HG02588 (cell line): Measurements from ENCODE around the gene EPAS1.

Source experiments
- ATAC-seq: cut with Tn5 transposase; IDR thresholded peaks from one replicate; pipeline ENCODE4 v1.9.1; 2021; ENCODE audit warnings: mild to moderate bottlenecking, moderate library complexity; ENCODE audit not compliant: unreplicated experiment

EPAS1 gene

DNA sequence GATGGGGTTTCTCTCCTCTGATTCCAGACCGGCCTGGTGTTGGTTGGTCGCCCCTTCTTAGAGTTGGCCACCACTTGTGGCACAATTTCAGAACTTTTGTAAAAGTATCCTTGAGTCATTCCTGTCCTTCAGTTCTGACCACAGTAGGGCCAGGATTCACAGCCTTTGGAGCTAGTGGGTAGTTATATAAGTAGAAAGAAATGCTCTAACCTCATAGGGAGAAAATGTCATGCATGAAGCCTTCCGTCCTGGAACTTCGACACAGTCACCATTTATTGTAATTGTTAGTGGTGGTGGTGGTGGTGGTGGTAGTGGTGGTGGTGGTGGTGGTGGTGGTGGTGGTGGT lies 65.4 kb downstream of the EPAS1 start:
- no peak for ATAC-seq

DNA sequence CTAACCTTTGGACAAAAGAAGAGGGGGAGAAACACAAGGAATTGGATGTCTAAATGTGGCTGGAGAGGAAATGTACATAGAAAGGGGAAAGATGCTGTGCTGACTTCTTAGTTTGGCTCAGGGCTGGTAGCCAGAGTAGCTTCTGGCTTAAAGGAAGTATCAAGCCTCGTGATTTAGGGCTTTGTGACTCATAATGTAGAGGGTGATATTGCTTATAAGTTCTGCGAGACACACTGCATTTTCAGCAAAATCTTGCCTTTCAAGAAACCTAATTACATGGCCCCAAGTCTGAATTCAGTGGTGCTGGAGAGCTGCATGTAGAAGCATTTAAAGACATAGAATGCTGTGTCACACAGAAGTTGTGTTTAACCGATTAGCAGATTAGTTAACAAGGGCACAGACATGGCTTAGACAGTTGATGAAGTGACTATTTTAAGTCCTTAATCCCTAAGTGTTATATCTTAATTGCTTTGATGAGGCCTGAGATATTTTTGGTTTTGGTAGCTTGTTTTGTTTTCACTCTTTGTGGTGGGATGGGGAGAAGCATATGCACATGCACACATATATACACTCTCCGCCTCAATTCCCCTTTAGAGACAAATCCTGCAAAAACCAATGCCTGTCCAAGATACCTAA lies 66.4 kb downstream of the EPAS1 start:
- ATAC-seq: no peak

DNA sequence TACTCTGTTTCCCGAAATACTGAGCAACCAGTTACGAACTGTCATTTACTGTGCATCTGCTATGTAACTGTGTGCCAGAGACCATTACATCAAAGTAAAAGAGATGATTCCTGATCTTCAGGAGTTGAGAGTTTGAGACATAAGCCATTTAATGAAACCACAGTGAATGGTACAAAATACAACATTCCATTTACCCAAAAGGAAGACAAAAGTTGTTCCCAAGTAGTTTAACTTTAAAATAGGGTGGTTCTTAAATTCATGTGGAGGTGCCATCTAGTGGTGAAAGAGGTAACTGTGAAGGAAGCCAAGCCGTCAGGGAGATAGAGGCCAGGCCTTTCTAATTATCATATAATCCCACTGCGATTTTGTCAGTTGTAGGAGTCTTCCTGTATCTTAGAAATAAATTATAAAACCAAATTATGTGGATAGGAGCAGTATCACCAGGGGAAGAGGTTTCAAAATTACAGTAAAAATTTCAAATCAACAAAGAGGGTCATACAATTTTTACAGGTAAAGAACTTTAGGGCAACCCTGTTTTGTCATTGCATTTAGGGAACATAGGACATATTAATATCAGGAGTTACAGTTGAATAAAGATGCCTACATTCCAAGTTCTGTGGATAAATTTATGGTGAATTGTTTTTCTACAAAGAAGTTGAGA lies 67.7 kb downstream of the EPAS1 start:
- no peak for ATAC-seq

DNA sequence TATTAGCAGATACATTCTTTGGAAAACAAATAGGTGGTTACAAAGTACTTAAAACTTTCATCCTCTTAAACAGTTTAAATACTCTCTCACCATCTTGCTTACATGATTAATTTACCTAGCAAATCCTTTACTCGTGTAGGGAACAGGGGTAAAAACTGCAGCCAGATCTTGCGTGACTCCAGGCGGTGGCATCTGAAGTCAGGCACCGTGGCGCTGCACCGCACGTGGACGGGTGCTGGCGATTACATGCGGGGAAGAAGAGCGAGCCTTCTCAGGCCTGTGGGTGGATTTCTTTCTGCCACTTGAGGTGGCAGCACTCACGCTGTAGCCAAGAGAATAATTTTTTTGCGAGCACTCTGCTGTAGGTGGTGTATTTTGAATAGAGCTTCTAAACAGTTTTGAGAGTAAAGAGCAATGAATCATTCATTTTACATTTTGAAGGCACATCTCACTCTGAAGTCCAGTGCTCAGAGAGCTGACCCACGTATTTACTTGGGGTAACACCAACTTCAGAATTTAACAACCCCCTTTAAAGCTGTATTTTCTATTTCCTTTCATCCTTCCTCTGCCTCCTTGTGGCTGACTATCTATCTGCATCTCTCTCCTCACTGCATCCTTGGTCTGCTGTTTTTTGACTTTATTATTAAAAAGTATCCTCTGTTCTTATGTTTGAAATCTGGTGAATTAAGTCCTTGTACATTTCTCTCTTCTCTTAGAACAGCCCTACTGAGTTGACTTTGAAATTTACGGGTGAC lies 68.9 kb downstream of the EPAS1 start:
- no peak for ATAC-seq

DNA sequence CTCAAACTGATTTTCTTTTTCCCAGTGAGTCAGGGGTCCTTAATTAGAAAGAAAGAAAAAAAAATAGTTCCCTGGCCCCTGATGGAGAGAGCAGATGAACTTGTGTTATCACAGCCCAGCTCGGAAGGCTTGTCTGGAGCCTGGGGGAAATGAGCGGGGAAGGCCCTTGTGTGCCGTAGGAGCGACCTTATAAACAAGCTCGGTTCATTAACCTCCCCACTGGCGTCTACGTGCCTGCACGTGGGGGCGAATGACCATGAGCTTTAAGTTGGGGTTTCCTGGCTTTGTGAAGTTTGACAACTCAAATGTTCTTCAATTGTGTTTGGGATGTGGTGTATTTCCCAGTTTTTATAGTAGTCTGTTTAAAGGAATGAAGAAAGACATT lies 69.5 kb downstream of the EPAS1 start:
- no peak for ATAC-seq

DNA sequence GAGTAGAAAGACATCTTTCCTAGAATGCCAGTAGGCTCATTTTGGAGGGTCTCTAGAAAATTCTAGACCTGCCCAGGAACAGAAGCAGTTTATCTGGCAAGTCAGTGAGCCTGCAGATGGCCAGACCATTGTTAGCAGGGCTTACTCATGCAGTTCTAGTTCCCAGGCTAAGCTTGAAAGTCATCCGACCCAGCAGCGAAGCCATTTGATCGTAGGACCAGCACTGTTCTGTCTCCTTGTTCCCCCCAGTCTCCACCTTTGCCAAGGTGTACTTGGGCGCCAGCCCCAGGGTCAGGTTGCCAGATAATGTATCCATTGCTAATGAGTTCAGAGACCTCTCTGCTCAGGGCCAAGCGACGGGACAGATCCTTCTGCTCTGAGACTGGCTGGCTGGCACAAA lies 70.1 kb downstream of the EPAS1 start:
- no peak for ATAC-seq

DNA sequence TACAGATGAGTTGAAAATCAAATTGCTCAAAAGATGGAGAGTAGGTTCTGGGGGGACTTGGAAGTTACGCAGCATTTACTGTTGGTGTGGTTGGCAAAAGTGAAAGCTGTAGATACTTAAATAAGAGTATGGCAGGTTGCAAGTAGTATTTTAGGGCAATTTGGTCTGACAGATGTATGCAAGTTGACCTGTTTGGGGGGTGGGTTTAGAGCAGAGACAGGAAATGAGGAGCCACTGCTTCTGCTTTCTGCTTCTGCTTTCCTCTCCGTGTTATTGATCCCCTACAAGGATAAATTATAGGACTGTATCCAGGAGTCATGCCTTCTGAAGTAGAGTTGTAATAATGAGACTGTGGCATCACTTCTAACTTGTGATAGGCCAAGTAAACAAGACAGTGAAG lies 71.2 kb downstream of the EPAS1 start:
- ATAC-seq: no peak

DNA sequence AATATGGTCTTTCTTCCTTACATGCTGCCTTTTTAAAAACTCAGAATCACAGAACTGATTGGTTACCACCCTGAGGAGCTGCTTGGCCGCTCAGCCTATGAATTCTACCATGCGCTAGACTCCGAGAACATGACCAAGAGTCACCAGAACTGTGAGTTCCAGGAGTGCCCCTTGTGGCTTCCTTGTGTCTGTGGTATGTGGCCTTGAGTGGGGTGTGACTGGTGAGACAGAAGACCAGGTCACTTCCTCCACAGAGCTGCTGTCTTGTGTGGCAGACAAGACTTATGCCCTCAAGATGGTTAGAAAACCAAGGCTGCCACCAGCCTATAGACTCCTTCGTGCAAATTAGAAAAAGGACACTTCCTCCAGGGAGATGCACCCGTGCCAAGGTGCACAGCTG lies 72.6 kb downstream of the EPAS1 start:
- ATAC-seq: no peak

DNA sequence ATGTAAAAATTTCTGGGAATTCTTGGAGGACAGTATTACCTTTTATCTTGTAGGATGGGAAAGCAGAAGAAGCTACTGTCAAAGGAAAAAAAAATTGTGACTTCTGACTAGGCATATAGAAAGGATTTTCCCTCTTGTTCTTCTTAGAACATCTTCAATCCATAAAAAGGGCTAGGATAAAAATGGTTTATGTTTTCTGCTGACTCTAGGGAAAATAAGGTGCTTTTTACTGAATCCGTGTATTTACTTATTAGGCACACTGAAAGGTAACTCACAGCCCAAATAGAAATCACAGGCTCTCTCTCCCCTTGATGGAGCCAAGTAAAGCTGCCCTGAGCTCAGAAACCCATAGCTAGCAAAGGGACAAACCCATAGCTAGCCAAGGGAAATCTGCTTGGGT lies 74.6 kb downstream of the EPAS1 start:
- no peak for ATAC-seq

DNA sequence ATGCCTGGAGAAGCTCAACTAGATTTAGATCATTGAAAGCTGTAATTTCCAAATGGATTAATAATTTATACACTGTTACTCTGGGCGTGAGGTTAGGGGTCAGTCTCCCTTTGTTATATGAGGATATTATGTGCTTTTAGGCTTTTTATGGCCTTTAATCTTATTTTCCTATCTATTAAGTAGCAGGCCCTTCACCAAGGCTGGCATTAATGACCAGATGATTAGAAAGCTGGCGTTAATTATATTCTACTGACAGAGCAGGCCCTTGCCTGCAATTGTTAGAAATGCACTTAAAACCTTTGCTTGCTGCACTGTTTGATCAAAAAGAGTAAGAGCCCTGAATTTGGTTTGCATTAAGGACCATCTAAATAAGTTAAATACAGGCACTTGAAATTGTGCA lies 75.3 kb downstream of the EPAS1 start:
- no peak for ATAC-seq

DNA sequence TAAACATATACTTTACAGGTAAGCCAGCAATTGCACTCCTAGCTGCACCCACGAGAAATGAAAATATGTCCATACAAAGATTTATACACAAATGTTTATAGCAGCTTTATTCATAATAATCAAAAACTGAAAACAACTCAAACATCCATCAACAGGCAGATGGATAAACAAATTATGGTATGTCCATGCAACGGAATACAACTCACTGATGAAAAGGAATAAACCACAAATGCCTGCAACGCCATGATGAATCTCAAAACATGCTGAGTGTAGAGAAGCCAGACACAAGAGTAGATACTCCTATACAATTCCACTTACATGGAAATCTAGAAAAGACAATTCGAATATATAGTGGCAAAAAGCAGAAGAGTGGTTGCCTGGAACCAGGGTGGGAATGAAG lies 76.0 kb downstream of the EPAS1 start:
- ATAC-seq: no peak

DNA sequence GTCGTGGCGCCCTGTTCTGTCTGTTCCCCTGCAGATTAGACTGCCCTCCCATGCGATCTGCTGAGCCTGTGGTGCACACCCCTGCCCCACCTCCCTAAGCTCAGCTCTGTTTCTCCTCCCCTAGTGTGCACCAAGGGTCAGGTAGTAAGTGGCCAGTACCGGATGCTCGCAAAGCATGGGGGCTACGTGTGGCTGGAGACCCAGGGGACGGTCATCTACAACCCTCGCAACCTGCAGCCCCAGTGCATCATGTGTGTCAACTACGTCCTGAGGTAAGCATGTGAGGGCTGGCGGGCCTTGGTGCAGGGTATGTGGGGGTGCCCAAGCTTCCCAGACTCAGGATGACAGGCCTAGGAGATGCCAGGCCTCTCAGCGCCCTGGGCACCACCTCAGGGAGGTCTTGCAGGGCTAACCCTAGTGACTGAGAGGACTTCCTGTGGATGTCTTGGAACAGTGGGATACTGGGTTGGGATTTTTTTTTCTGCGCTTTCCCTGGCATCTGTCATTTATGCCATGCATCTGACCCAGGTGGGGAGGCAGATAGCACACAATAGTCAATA lies 78.4 kb downstream of the EPAS1 start:
- ATAC-seq: no peak

DNA sequence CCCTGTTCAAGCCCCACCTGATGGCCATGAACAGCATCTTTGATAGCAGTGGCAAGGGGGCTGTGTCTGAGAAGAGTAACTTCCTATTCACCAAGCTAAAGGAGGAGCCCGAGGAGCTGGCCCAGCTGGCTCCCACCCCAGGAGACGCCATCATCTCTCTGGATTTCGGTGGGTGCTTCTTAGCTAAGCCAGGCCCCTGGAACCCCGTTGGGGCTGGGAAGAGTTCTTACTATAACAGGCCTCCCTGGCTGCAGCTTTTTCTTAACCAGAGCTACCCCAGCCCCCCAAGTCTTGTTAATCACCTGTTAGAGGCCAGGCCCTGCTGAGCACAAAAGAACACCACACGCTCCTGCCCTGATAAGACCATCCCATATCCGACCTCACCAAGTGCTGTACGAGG lies 79.4 kb downstream of the EPAS1 start:
- ATAC-seq: no peak

DNA sequence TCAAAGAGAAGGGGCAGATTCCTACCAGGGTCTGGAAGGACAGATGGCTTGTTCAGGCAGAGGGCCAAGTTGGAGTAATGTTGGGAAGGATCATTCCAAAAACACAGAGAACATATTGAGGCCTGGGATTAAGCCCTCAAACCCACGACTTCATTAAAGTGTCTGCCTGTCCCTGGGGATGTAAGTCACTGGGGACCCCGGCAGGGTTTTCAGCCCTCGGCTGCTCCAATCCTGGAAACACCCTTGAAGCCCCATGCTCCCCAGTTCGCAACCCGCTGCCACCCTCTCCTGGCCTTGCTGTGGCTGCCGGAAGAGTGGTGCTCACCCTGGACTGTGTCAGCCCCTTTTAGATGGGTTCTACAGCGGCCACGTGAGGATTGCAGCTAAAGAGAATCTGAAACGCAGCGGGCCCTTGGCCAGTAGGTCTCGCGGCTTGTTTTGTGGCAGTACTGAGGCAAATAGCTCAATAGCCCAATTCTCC lies 79.9 kb downstream of the EPAS1 start:
- ATAC-seq: no peak

DNA sequence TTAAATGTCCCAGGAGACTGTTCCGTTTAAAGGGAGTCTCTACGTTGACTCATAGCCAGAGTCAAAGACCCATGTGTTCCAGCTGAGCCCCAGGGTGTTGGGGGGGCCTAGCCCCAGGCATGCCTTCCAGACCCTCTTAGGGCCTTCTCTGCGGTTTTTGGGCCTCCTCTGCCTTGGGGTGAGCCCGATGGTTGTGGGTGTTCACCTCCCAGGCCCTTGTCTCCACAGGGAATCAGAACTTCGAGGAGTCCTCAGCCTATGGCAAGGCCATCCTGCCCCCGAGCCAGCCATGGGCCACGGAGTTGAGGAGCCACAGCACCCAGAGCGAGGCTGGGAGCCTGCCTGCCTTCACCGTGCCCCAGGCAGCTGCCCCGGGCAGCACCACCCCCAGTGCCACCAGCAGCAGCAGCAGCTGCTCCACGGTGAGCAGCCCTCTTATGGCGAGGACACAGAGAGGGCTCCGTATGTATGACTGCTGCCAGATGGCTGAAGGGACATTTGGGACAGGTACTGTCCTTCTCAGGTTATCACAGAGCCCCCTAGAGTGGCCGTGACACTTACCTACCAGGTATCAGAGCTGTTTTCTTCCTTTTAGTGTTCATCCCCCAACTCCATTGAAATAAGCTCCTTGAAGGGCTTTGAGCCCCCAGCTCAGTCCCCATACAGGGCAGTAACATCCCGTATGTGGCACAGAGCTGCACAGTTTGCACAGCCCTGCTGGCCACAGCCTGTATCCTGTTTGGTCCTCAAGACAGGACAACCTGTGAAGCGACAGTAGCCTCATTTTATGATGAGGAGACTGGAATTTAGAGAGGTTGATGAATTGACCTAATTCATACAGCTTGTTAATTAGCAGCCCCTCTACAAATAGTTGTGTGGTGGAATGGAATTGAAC lies 80.7 kb downstream of the EPAS1 start:
- ATAC-seq: no peak

DNA sequence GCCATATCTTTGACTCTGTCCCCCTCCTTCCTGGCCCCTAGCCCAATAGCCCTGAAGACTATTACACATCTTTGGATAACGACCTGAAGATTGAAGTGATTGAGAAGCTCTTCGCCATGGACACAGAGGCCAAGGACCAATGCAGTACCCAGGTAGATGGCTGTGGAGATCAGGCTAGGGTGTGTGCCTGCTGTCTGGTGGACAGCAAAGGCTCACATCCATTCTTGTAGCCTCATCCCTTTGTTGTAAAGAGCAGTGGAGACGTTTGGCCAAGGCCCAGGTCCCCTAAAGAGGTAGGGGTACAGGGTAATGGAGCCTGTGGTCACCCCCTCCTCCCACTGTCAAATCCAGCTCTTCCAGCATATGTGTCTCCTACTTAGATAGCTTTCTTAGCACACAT lies 81.4 kb downstream of the EPAS1 start:
- no peak for ATAC-seq

DNA sequence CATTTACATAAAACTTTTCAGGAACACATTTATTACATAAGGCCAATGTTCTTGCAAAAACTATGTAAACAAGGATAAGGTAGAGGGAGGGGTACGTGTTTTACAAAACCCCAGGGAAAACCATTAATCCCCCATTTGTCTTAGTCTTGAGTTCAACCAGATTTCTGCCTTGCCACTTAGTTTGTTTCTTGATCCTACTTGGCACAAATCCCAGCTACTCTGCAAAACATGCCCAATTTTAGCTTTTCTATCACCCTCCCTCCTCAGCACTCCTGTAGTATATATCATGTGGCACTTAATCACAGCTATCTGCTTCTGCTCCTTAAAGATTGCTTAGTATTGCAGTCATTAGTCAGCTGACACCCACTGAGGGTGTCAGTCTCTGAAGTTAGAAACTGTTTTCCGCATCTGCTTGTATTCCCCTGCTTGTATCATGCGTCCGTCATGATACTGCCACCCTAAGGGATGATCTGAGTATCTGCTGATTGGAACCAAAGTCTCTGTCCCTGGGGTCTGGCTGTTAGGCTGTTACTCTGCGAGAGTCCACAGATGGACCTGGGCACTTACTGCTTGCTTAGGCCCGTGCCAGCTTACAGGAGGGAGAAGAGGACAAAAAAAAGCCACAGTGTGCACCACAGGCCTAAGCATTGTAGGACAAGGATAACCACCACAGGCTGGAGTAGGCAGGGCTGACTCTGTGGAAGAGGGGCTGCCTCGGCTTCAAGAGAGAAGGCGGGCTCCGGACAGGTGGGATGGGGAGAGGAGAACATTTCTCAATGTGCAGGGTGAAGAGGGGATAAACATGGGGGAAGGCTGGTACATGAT lies 82.2 kb downstream of the EPAS1 start:
- ATAC-seq: no peak

DNA sequence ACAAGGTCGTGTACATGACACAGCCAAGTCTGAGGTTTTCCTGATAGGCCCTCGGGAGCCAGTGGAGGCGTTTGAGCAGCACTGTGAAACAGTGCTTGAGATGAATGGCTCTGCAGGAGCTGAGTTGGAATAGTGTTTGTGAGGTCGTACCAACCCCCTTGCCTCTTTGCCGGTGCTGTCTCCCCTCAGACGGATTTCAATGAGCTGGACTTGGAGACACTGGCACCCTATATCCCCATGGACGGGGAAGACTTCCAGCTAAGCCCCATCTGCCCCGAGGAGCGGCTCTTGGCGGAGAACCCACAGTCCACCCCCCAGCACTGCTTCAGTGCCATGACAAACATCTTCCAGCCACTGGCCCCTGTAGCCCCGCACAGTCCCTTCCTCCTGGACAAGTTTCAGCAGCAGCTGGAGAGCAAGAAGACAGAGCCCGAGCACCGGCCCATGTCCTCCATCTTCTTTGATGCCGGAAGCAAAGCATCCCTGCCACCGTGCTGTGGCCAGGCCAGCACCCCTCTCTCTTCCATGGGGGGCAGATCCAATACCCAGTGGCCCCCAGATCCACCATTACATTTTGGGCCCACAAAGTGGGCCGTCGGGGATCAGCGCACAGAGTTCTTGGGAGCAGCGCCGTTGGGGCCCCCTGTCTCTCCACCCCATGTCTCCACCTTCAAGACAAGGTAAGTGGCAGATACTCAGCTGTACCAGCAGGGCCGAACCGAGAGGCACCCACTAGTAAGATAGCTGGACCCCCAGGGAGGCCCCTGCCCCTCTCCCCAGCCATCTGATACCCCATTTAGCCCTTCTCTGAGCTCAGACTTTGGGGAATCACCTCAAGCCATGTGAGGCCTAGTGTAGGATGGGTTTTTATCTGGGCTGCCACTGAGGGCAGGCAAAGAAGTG lies 83.1 kb downstream of the EPAS1 start:
- no peak for ATAC-seq

DNA sequence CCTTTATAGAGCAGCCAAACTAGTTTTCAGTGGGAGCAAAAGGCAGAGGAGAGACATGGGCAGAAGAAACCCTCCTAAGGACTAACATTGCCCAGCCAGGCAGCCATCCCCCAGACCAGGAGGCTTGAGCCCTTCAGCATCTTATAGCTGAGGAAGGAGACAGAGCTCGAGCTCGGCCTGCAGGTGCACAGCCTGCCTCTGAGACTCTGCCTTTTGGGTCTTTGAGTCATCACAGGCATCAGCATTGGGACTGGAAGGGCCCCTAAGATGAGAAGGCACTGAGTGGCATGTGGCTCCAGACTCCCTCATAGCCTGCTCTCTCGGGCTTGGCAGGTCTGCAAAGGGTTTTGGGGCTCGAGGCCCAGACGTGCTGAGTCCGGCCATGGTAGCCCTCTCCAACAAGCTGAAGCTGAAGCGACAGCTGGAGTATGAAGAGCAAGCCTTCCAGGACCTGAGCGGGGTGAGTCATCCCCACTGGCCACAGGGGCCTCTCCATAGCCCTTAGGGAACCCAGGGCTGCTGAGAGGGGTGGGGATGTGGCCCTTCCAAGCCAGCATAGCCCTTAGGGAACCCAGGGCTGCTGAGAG lies 84.1 kb downstream of the EPAS1 start:
- no peak for ATAC-seq
